GM13976 (cell line): Measurements from ENCODE around the gene FXYD2.

Experiments used
- DNase-seq: peaks from one replicate; pipeline ENCODE4 v3.0.0; 2012; ENCODE audit warnings: low spot score
- CTCF ChIP-seq: IDR thresholded peaks from 2 replicates; pipeline ENCODE4 v1.5.1; 2012; ENCODE audit warnings: borderline replicate concordance, mild to moderate bottlenecking; ENCODE audit not compliant: insufficient read depth; ENCODE audit errors: extremely low read depth, missing control alignments, control extremely low read depth
- in situ Hi-C: fragments of 300-500 bp; cut with MboI; formaldehyde crosslinking; loops from one replicate; pipeline ENCODE4 v1.12.0; 2022; ENCODE audit warnings: low sequenced_read_pairs, mixed read lengths, inconsistent platforms; ENCODE audit not compliant: unreplicated experiment

The FXYD2 gene

GRCh38 chr11:117857734-117858414 is 33.3 kb upstream of the FXYD2 start:
- DNase-seq = no peak
- no peak for TF ChIP-seq CTCF
- in situ Hi-C loops = no loop called here

GRCh38 chr11:117855912-117856651 is 31.5 kb upstream of the FXYD2 start:
- no peak for DNase-seq
- TF ChIP-seq CTCF = no peak
- in situ Hi-C loops = no loop called here

GRCh38 chr11:117855186-117855845 is 30.8 kb upstream of the FXYD2 start:
- in situ Hi-C loops = no loop called here
- TF ChIP-seq CTCF = no peak

GRCh38 chr11:117852309-117852708 is 27.8 kb upstream of the FXYD2 start:
- DNase-seq = no peak
- in situ Hi-C loops = no loop called here
- no peak for TF ChIP-seq CTCF

More at GRCh38 chr11:117855186-117855845, 30.8 kb upstream of the FXYD2 start:
- DNase-seq = no peak

GRCh38 chr11:117851852-117852251 is 27.3 kb upstream of the FXYD2 start:
- TF ChIP-seq CTCF = no peak
- no peak for DNase-seq
- in situ Hi-C loops = no loop called here

GRCh38 chr11:117851106-117851505 is 26.6 kb upstream of the FXYD2 start:
- no peak for DNase-seq

More at GRCh38 chr11:117851106-117851505, 26.6 kb upstream of the FXYD2 start:
- no peak for TF ChIP-seq CTCF
- in situ Hi-C loops = no loop called here
